Astrocyte of the spinal cord (primary cell): ENCODE data around the gene GYG2.
"Not testable (repeated sequence)": the region's sequence is repeated elsewhere in the genome, so short reads cannot be mapped to it uniquely, and the experiment has no call there.

Source experiments
- DNase-seq: peaks from one replicate; pipeline ENCODE4 v3.0.0; 2011; ENCODE audit warnings: low read depth, low spot score
- H3K4me3 ChIP-seq: 2 replicates; pipeline ENCODE4 v1.5.1; 2011; ENCODE audit warnings: low read depth, mild to moderate bottlenecking, low read length, moderate library complexity
- CTCF ChIP-seq: IDR thresholded peaks from 2 replicates; pipeline ENCODE4 v1.5.1; 2012; ENCODE audit warnings: low read depth, mild to moderate bottlenecking, low read length, inconsistent platforms
- in situ Hi-C: cut with HindIII; loops from 2 replicates; pipeline ENCODE4 v1.10.0; 2017; ENCODE audit warnings: low sequenced_read_pairs

GYG2 gene

GRCh38 chrX:2801223-2801622 lies 27.5 kb upstream of the GYG2 start:
- no peak for TF ChIP-seq CTCF
- H3K4me3 ChIP-seq, result no peak overlapping the region
- DNase-seq, result no peak
- in situ Hi-C loops, result no loop called here

GRCh38 chrX:2802376-2803090 lies 26.2 kb upstream of the GYG2 start:
- in situ Hi-C loops, H3K4me3 ChIP-seq, DNase-seq: not testable (repeated sequence)

- H3K4me3 ChIP-seq, DNase-seq, in situ Hi-C loops: not testable (repeated sequence)
Observed at GRCh38 chrX:2803486-2803885, 25.2 kb upstream of the GYG2 start.

GRCh38 chrX:2804106-2804843 lies 24.5 kb upstream of the GYG2 start:
- peak; percentile 15 for DNase-seq
- H3K4me3 ChIP-seq, in situ Hi-C loops: not testable (repeated sequence)

GRCh38 chrX:2804858-2805257 lies 23.9 kb upstream of the GYG2 start:
- in situ Hi-C loops, H3K4me3 ChIP-seq: not testable (repeated sequence)
- DNase-seq, result peak; percentile 73

GRCh38 chrX:2811271-2811670 lies 17.5 kb upstream of the GYG2 start:
- no peak overlapping the region for H3K4me3 ChIP-seq
- TF ChIP-seq CTCF, result no peak
- no peak for DNase-seq
- in situ Hi-C loops, result no loop called here

GRCh38 chrX:2812161-2812907 lies 16.4 kb upstream of the GYG2 start:
- TF ChIP-seq CTCF, result peak; percentile 76
- DNase-seq, result peak; percentile 41
- H3K4me3 ChIP-seq, in situ Hi-C loops: not testable (repeated sequence)

GRCh38 chrX:2817036-2817435 lies 11.7 kb upstream of the GYG2 start:
- TF ChIP-seq CTCF, result no peak
- in situ Hi-C loops, result no loop called here
- DNase-seq, result no peak
- no peak overlapping the region for H3K4me3 ChIP-seq
